H1 (cell line): Measurements from ENCODE around the gene CCNB3. TPM values are rescaled to one million over a fixed set of nuclear protein-coding genes. Genes with fewer than 3 reads are reported as not detected.

ENCODE experiments used
- CTCF ChIA-PET: fragments of 300-600 bp; sonication (Branson Sonifier 250); formaldehyde crosslinking; loops from one replicate; lab custom pipeline; 2021; ENCODE audit not compliant: partially characterized antibody; lab: Charles Lee
- POLR2A ChIA-PET: fragments of 300-600 bp; sonication (Branson Sonifier 250); formaldehyde crosslinking; loops from one replicate; lab custom pipeline; 2021; ENCODE audit warnings: inconsistent platforms; ENCODE audit not compliant: partially characterized antibody; lab: Charles Lee
- DNase-seq, 2 experiments: peaks; one replicate each; pipeline versions ENCODE4 v3.0.0 to v3.0.0-alpha.2; 2010 to 2022; ENCODE audit warnings: low spot score in 2 of 2, low read depth in 1 of 2, mixed read lengths in 1 of 2
- FAIRE-seq: peaks from 2 replicates; lab custom pipeline; 2011; peaks lifted over from hg19 to GRCh38; lab: Jason Lieb, UNC
- H2AFZ ChIP-seq: 2 replicates; pipeline ENCODE4 v1.8.1; 2012; ENCODE audit warnings: low read length, inconsistent platforms
- H2AK5ac ChIP-seq: 2 replicates; pipeline ENCODE4 v1.6.1; 2013; ENCODE audit warnings: low read depth, low read length
- H2BK120ac ChIP-seq: replicated peaks from 2 replicates; pipeline ENCODE3; 2013; ENCODE audit warnings: low read depth, low read length, inconsistent platforms
- H2BK12ac ChIP-seq: 2 replicates; pipeline ENCODE4 v1.6.1; 2013; ENCODE audit warnings: low read depth, low read length
- H2BK15ac ChIP-seq: 2 replicates; pipeline ENCODE4 v1.6.1; 2013; ENCODE audit warnings: low read length
- H2BK20ac ChIP-seq: 2 replicates; pipeline ENCODE4 v1.6.1; 2013; ENCODE audit warnings: low read length
- H2BK5ac ChIP-seq: 2 replicates; pipeline ENCODE4 v1.6.1; 2013; ENCODE audit warnings: low read depth, low read length
- H3K14ac ChIP-seq: 2 replicates; pipeline ENCODE4 v1.6.1; 2013; ENCODE audit warnings: inconsistent platforms; ENCODE audit not compliant: insufficient read length
- H3K18ac ChIP-seq: 2 replicates; pipeline ENCODE4 v1.6.1; 2013; ENCODE audit warnings: low read length; ENCODE audit errors: extremely low read depth
- H3K23ac ChIP-seq: 2 replicates; pipeline ENCODE4 v1.6.1; 2013; ENCODE audit warnings: inconsistent platforms; ENCODE audit not compliant: insufficient read length
- H3K23me2 ChIP-seq: 2 replicates; pipeline ENCODE4 v1.6.1; 2013; ENCODE audit warnings: low read depth, low read length
- H3K27ac ChIP-seq: 2 replicates; pipeline ENCODE4 v1.6.1; 2011; ENCODE audit warnings: low read depth, low read length, inconsistent platforms
- H3K27me3 ChIP-seq, 4 experiments: replicated peaks in 1 of 4; 1 replicate in 1 of 4; 2 replicates in 3 of 4; pipeline versions ENCODE4 v1.6.1 to v1.8.1; 2011 to 2013; ENCODE audit warnings: low read length in 3 of 4, mild to moderate bottlenecking in 3 of 4, inconsistent platforms in 2 of 4, mixed read lengths in 2 of 4, moderate library complexity in 1 of 4; ENCODE audit not compliant: control insufficient read depth in 3 of 4, insufficient read depth in 3 of 4; ENCODE audit errors: extremely low read depth in 1 of 4
- H3K36me3 ChIP-seq, 4 experiments: 2 replicates each; pipeline versions ENCODE4 v1.6.1 to v1.8.1; 2011 to 2013; ENCODE audit warnings: mild to moderate bottlenecking in 4 of 4, low read length in 3 of 4, moderate library complexity in 2 of 4, control low read depth in 1 of 4, inconsistent platforms in 1 of 4; ENCODE audit not compliant: insufficient read depth in 4 of 4, control insufficient read depth in 2 of 4
- H3K4ac ChIP-seq: replicated peaks from 2 replicates; pipeline ENCODE3; 2013; ENCODE audit warnings: low read length, low read depth, mixed read lengths, inconsistent platforms; ENCODE audit not compliant: insufficient read length
- H3K4me1 ChIP-seq, 4 experiments: replicated peaks in 1 of 4; 1 replicate in 1 of 4; 2 replicates in 3 of 4; pipeline versions ENCODE4 v1.6.1 to v1.8.1; 2011 to 2013; ENCODE audit warnings: low read length in 3 of 4, inconsistent platforms in 2 of 4, mixed read lengths in 1 of 4; ENCODE audit not compliant: insufficient read depth in 4 of 4, control insufficient read depth in 3 of 4
- H3K4me2 ChIP-seq, 2 experiments: 2 replicates each; pipeline versions ENCODE4 v1.6.1 to v1.8.1; 2011 to 2013; ENCODE audit warnings: low read depth in 2 of 2, low read length in 2 of 2, control low read depth in 1 of 2, inconsistent platforms in 1 of 2, mild to moderate bottlenecking in 1 of 2; ENCODE audit not compliant: insufficient read depth in 1 of 2
- H3K4me3 ChIP-seq, 4 experiments: fragments of 200-600, 300-600 bp in 1 of 4; sonication (generic), shearing (Covaris generic), sonication (Bioruptor Twin) in 1 of 4; 2 replicates each; pipeline versions ENCODE4 v1.5.1 to v1.8.1; 2011 to 2016; ENCODE audit warnings: low read length in 4 of 4, low read depth in 3 of 4, control low read depth in 2 of 4, inconsistent platforms in 2 of 4, mild to moderate bottlenecking in 2 of 4, mixed read lengths in 1 of 4, moderate library complexity in 1 of 4; ENCODE audit not compliant: insufficient read depth in 2 of 4; ENCODE audit errors: extremely low read depth in 1 of 4
- H3K56ac ChIP-seq: replicated peaks from 2 replicates; pipeline ENCODE3; 2013; ENCODE audit warnings: low read depth, mild to moderate bottlenecking, mixed read lengths, low read length, inconsistent platforms; ENCODE audit not compliant: insufficient read length
- H3K79me1 ChIP-seq: 2 replicates; pipeline ENCODE4 v1.6.1; 2013; ENCODE audit warnings: low read depth, low read length, control low read depth
- H3K79me2 ChIP-seq, 2 experiments: 2 replicates each; pipeline versions ENCODE4 v1.6.1 to v1.8.1; 2012 to 2013; ENCODE audit warnings: low read length in 2 of 2, mild to moderate bottlenecking in 2 of 2, inconsistent platforms in 1 of 2; ENCODE audit not compliant: insufficient read depth in 2 of 2, control insufficient read depth in 1 of 2
- H3K9ac ChIP-seq, 4 experiments: replicated peaks in 1 of 4; 1 replicate in 1 of 4; 2 replicates in 3 of 4; pipeline versions ENCODE4 v1.6.1 to v1.8.1; 2011 to 2013; ENCODE audit warnings: low read depth in 3 of 4, low read length in 3 of 4, control low read depth in 2 of 4, mild to moderate bottlenecking in 2 of 4, moderate library complexity in 2 of 4, inconsistent platforms in 1 of 4; ENCODE audit errors: extremely low read depth in 1 of 4
- H3K9me3 ChIP-seq, 2 experiments: 2 replicates each; pipeline versions ENCODE4 v1.6.1 to v1.8.1; 2012 to 2013; ENCODE audit warnings: mild to moderate bottlenecking in 2 of 2, moderate library complexity in 2 of 2, control low read depth in 1 of 2, inconsistent platforms in 1 of 2, low read depth in 1 of 2, low read length in 1 of 2, mixed read lengths in 1 of 2; ENCODE audit not compliant: insufficient read depth in 2 of 2
- H4K20me1 ChIP-seq, 2 experiments: replicated peaks in 1 of 2; 2 replicates each; pipeline versions ENCODE3 to v1.8.1; 2011 to 2013; ENCODE audit warnings: inconsistent platforms in 2 of 2, low read length in 2 of 2, mild to moderate bottlenecking in 1 of 2; ENCODE audit not compliant: insufficient read depth in 2 of 2, control insufficient read depth in 1 of 2
- H4K5ac ChIP-seq: 2 replicates; pipeline ENCODE4 v1.6.1; 2013; ENCODE audit warnings: low read length, low read depth, mixed read lengths, inconsistent platforms; ENCODE audit not compliant: insufficient read length
- H4K8ac ChIP-seq: 2 replicates; pipeline ENCODE4 v1.8.0; 2013; ENCODE audit warnings: mild to moderate bottlenecking, moderate library complexity, low read length, inconsistent platforms; ENCODE audit not compliant: insufficient read depth; ENCODE audit errors: extremely low read depth
- H4K91ac ChIP-seq: replicated peaks from 2 replicates; pipeline ENCODE3; 2013; ENCODE audit warnings: low read length, mixed read lengths, inconsistent platforms; ENCODE audit not compliant: insufficient read length
- ASH2L ChIP-seq: fragments of 200-600, 300-600 bp; sonication (generic); IDR thresholded peaks from one replicate; pipeline ENCODE4 v1.7.1; 2017; ENCODE audit warnings: low read length
- E2F6 ChIP-seq: IDR thresholded peaks from 2 replicates; pipeline ENCODE4 v1.6.1; 2012; ENCODE audit warnings: inconsistent platforms
- RAD21 ChIP-seq, 2 experiments: IDR thresholded peaks in 1 of 2; conservative IDR thresholded peaks in 1 of 2; 2 replicates each; pipeline ENCODE4 v1.6.1; 2011; ENCODE audit warnings: low read depth in 2 of 2, low read length in 2 of 2, improper control_type of control experiment in 1 of 2, inconsistent platforms in 1 of 2, mild to moderate bottlenecking in 1 of 2, moderate library complexity in 1 of 2
- RBBP5 ChIP-seq: IDR thresholded peaks from 2 replicates; pipeline ENCODE4 v1.7.1; 2012; ENCODE audit warnings: low read depth, mild to moderate bottlenecking, inconsistent platforms, low read length, moderate library complexity, borderline replicate concordance
- RXRA ChIP-seq: IDR thresholded peaks from 2 replicates; pipeline ENCODE4 v1.6.1; 2011; ENCODE audit warnings: low read depth, mild to moderate bottlenecking, low read length, moderate library complexity; ENCODE audit not compliant: insufficient read depth
- SIN3A ChIP-seq, 2 experiments: IDR thresholded peaks in 1 of 2; conservative IDR thresholded peaks in 1 of 2; 2 replicates each; pipeline ENCODE4 v1.6.1; 2011 to 2012; ENCODE audit warnings: low read length in 2 of 2, improper control_type of control experiment in 1 of 2, low read depth in 1 of 2, mild to moderate bottlenecking in 1 of 2
- SP1 ChIP-seq: IDR thresholded peaks from 2 replicates; pipeline ENCODE4 v1.6.1; 2011; ENCODE audit warnings: low read depth, low read length
- SRF ChIP-seq: IDR thresholded peaks from 2 replicates; pipeline ENCODE4 v1.6.1; 2011; ENCODE audit warnings: mild to moderate bottlenecking, low read depth, low read length, moderate library complexity
- SUZ12 ChIP-seq: fragments of 200-600 bp; sonication (generic); IDR thresholded peaks from 2 replicates; pipeline ENCODE4 v1.6.1; 2012; ENCODE audit warnings: mild to moderate bottlenecking, inconsistent platforms, low read length, moderate library complexity, mixed read lengths
- TCF12 ChIP-seq: IDR thresholded peaks from 2 replicates; pipeline ENCODE4 v1.6.1; 2011; ENCODE audit warnings: low read depth, mild to moderate bottlenecking, low read length
- TEAD4 ChIP-seq: IDR thresholded peaks from 2 replicates; pipeline ENCODE4 v1.6.1; 2012; ENCODE audit warnings: low read depth, low read length, inconsistent platforms, mixed read lengths
- WGBS, 2 experiments: shearing (Covaris generic) in 1 of 2; methylation state at CpG; one replicate each; pipeline versions ENCODE4 v1.1.6 to v1.1.7; 2013 to 2015; ENCODE audit warnings: low lambda C conversion rate in 2 of 2, mixed read lengths in 2 of 2, inconsistent platforms in 1 of 2, low coverage in 1 of 2, missing lambda C conversion rate in 1 of 2; ENCODE audit not compliant: insufficient replicate concordance in 2 of 2, insufficient coverage in 1 of 2, insufficient read length in 1 of 2; ENCODE audit errors: extremely low coverage in 1 of 2, missing lambda C conversion rate in 1 of 2; 5-methylcytosine and 5-hydroxymethylcytosine counted together
- polyA plus RNA-seq, 7 experiments: library from polyadenylated mRNA; depleted of rRNA in 3 of 7; stranded (reverse) in 5 of 7; unstranded in 2 of 7; fragments of >200 nt in 5 of 7; fragments of 200-250 nt in 2 of 7; gene quantifications; 1 replicate in 5 of 7; 2 replicates in 1 of 7; 4 replicates in 1 of 7; pipeline versions ENCODE4 v1.2.1 to v1.2.3, GENCODE V29; 2011 to 2013; ENCODE audit warnings: missing spikeins in 2 of 7, mixed read lengths in 2 of 7
- total RNA-seq: library from RNA; stranded (reverse); fragmentation: NEBNext Ultra II Directional; extraction: Animal tissue kit (Norgen Biotek cat#: 25700); gene quantifications from 2 replicates; pipeline ENCODE4 v1.2.1, GENCODE V29; 2021
- TF ChIP-seq, protein P1 (sequence below): IDR thresholded peaks from 2 replicates; pipeline ENCODE4 v1.6.1; 2012; ENCODE audit warnings: inconsistent platforms

Gene CCNB3
- total and polyA plus RNA-seq, 2 of the 8 experiments (the other 6 are each of a cell fraction or from before 2014, with no cell fraction given): 0.09 to 0.30 TPM

- Histone ChIP-seq H3K56ac (no peak overlapping the region), H4K91ac (no peak overlapping the region), H3K27me3 (no peaks in the 10 kb centered on the region), H3K14ac (no peak overlapping the region), H3K4ac (no peak overlapping the region), H3K18ac (no peak overlapping the region), H3K4me1 (no peaks in the 10 kb centered on the region), H2AFZ (peak overlapping the region; percentile 7; the same call in 1 of the 2 replicates), H3K9me3 (no peaks in the 10 kb centered on the region), H3K9ac (no peak overlapping the region), H3K36me3 (no peaks in the 10 kb centered on the region), H2BK15ac (no peak overlapping the region), H2BK20ac (no peak overlapping the region), H2BK12ac (no peak overlapping the region), H3K23me2 (no peaks in the 10 kb centered on the region), H4K8ac (no peak overlapping the region), H3K79me2 (no peaks in the 10 kb centered on the region), H4K5ac (no peak overlapping the region), H3K23ac (no peak overlapping the region), H3K27ac (no peak overlapping the region), H3K4me3 (no peak overlapping the region), H3K4me2 (no peak overlapping the region), H2BK120ac (no peak overlapping the region), H4K20me1 (no peaks in the 10 kb centered on the region), H2BK5ac (no peak overlapping the region), H2AK5ac (no peak overlapping the region), H3K79me1 (no peaks in the 10 kb centered on the region)
- FAIRE-seq (no peak), DNase-seq (no peak)
- POLR2A ChIA-PET: no interaction called here
- TF ChIP-seq, protein P1, sequence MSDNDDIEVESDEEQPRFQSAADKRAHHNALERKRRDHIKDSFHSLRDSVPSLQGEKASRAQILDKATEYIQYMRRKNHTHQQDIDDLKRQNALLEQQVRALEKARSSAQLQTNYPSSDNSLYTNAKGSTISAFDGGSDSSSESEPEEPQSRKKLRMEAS: no peak
- no peak for TF ChIP-seq RXRA
- no peak for TF ChIP-seq TCF12
- no peak for TF ChIP-seq TEAD4
- TF ChIP-seq SP1: no peak
- TF ChIP-seq SIN3A (conservative IDR thresholded peaks at IDR 0.05 in 1 of 2, IDR thresholded peaks at IDR 0.05 in 1 of 2; ENCODE audit: low read depth in 1 of 2, low read length in 2 of 2): no peak
- no peak for TF ChIP-seq ASH2L
- TF ChIP-seq SRF: no peak
- no peak for TF ChIP-seq RBBP5
- no peak for TF ChIP-seq SUZ12
- TF ChIP-seq RAD21 (IDR thresholded peaks at IDR 0.05 in 1 of 2, conservative IDR thresholded peaks at IDR 0.05 in 1 of 2; ENCODE audit: low read depth in 2 of 2, low read length in 2 of 2): no peak
- no peak for TF ChIP-seq E2F6
- CTCF ChIA-PET: interaction anchor here (2.1 kb wide), 1 partner anchor 72 kb away, joined by 8 read pairs; no protein-coding TSS in a partner anchor
- 96% methylated on average over 4 of the region's 19 CpGs; no CpG with 5 or more reads in 1 of the 2 experiments for WGBS, 2 experiments
Observed at GRCh38 chrX:50281253-50281652, 76.7 kb downstream of the CCNB3 start.
